Endothelial cell of umbilical vein (primary cell): Measurements from ENCODE around the gene UNC5CL. TPM values are rescaled to one million over a fixed set of nuclear protein-coding genes. Genes with fewer than 3 reads are reported as not detected.
"Not testable (repeated sequence)": the region's sequence is repeated elsewhere in the genome, so short reads cannot be mapped to it uniquely, and the experiment has no call there.

Source experiments
- BruUV-seq: library from RNA; stranded (reverse); fragments of 400-500 nt; replicated peaks from 2 replicates; lab custom pipeline; 2021; lab: Mats Ljungman, UMichigan
- CTCF ChIA-PET: fragments of 300-600, 350-600 bp; sonication (Branson Sonifier 250); formaldehyde crosslinking; loops from one replicate; lab custom pipeline; 2021; ENCODE audit warnings: antibody characterized with exemption, inconsistent platforms; lab: Charles Lee
- POLR2A ChIA-PET: fragments of 300-600, 350-600 bp; sonication (Branson Sonifier 250); formaldehyde crosslinking; loops from one replicate; lab custom pipeline; 2021; ENCODE audit warnings: antibody characterized with exemption, inconsistent platforms; lab: Charles Lee
- DNase-seq: peaks from one replicate; pipeline ENCODE4 v3.0.0-alpha.2; 2011; ENCODE audit warnings: low read depth, low spot score
- FAIRE-seq: peaks from 2 replicates; lab custom pipeline; 2011; peaks lifted over from hg19 to GRCh38; lab: Jason Lieb, UNC
- H2AFZ ChIP-seq: 2 replicates; pipeline ENCODE4 v1.6.0; 2012; ENCODE audit warnings: low read depth, low read length, control low read depth, inconsistent platforms
- H3K27ac ChIP-seq: 2 replicates; pipeline ENCODE4 v1.5.1; 2011; ENCODE audit warnings: low read depth, mild to moderate bottlenecking, control low read depth, low read length, moderate library complexity; ENCODE audit not compliant: insufficient read depth
- H3K27me3 ChIP-seq, 2 experiments: 2 replicates each; pipeline versions ENCODE4 v1.6.0 to v1.6.1; 2011; ENCODE audit warnings: low read length in 2 of 2, mixed read lengths in 1 of 2; ENCODE audit not compliant: control insufficient read depth in 2 of 2, insufficient read depth in 2 of 2
- H3K36me3 ChIP-seq, 2 experiments: 2 replicates in 1 of 2; 3 replicates in 1 of 2; pipeline ENCODE4 v1.5.1; 2011; ENCODE audit warnings: low read length in 2 of 2, mild to moderate bottlenecking in 1 of 2, moderate library complexity in 1 of 2; ENCODE audit not compliant: control insufficient read depth in 2 of 2, insufficient read depth in 2 of 2; ENCODE audit errors: extremely low read depth in 1 of 2
- H3K4me1 ChIP-seq: 3 replicates; pipeline ENCODE4 v1.5.1; 2011; ENCODE audit warnings: mild to moderate bottlenecking, low read length; ENCODE audit not compliant: control insufficient read depth, insufficient read depth; ENCODE audit errors: extremely low read depth
- H3K4me2 ChIP-seq: 2 replicates; pipeline ENCODE4 v1.6.1; 2011; ENCODE audit warnings: low read length, control low read depth, mixed read lengths; ENCODE audit not compliant: insufficient read depth
- H3K4me3 ChIP-seq, 3 experiments: fragments of 200-600 bp in 1 of 3; sonication (generic), shearing (Covaris generic) in 1 of 3; replicated peaks in 1 of 3; 2 replicates each; pipeline ENCODE4 v1.5.1; 2011 to 2016; ENCODE audit warnings: control low read depth in 3 of 3, low read length in 3 of 3, mild to moderate bottlenecking in 2 of 3, inconsistent platforms in 1 of 3, low read depth in 1 of 3, moderate library complexity in 1 of 3; ENCODE audit not compliant: insufficient read depth in 1 of 3
- H3K79me2 ChIP-seq: 2 replicates; pipeline ENCODE4 v1.6.0; 2012; ENCODE audit warnings: low read length, inconsistent platforms; ENCODE audit not compliant: control insufficient read depth, insufficient read depth
- H3K9ac ChIP-seq: replicated peaks from 2 replicates; pipeline ENCODE3; 2011; ENCODE audit warnings: low read length, control low read depth; ENCODE audit not compliant: insufficient read depth; ENCODE audit errors: extremely low read depth
- H3K9me1 ChIP-seq: replicated peaks from 3 replicates; pipeline ENCODE4 v1.6.0; 2011; ENCODE audit warnings: mild to moderate bottlenecking, low read length; ENCODE audit not compliant: control insufficient read depth, insufficient read depth; ENCODE audit errors: extremely low read depth
- H3K9me3 ChIP-seq: replicated peaks from 2 replicates; pipeline ENCODE4 v1.5.1; 2012; ENCODE audit warnings: low read length, inconsistent platforms; ENCODE audit not compliant: control insufficient read depth, insufficient read depth
- H4K20me1 ChIP-seq: replicated peaks from 2 replicates; pipeline ENCODE3; 2011; ENCODE audit warnings: mild to moderate bottlenecking, low read length; ENCODE audit not compliant: control insufficient read depth, insufficient read depth; ENCODE audit errors: extremely low read depth
- CTCF ChIP-seq, 2 donors: IDR thresholded peaks; 1 replicate in 1 of 2; 2 replicates in 1 of 2; pipeline ENCODE4 v1.5.1; 2011; ENCODE audit warnings: low read length in 2 of 2, mild to moderate bottlenecking in 2 of 2, moderate library complexity in 2 of 2, control low read depth in 1 of 2, inconsistent platforms in 1 of 2, low read depth in 1 of 2; ENCODE audit not compliant: insufficient read depth in 1 of 2; ENCODE audit errors: extremely low read depth in 1 of 2
- EZH2 ChIP-seq: IDR thresholded peaks from 2 replicates; pipeline ENCODE4 v1.6.1; 2012; ENCODE audit warnings: borderline replicate concordance, low read depth, mild to moderate bottlenecking, moderate library complexity, low read length, inconsistent platforms; ENCODE audit not compliant: severe bottlenecking
- FOS ChIP-seq: IDR thresholded peaks from 2 replicates; pipeline ENCODE4 v1.6.1; 2011; ENCODE audit warnings: mild to moderate bottlenecking, low read length, moderate library complexity, borderline replicate concordance; ENCODE audit not compliant: insufficient read depth
- GATA2 ChIP-seq: IDR thresholded peaks from 2 replicates; pipeline ENCODE4 v1.7.0; 2011; ENCODE audit warnings: low read depth, mild to moderate bottlenecking, moderate library complexity, mixed read lengths, low read length; ENCODE audit not compliant: insufficient read length, insufficient read depth
- JUN ChIP-seq: IDR thresholded peaks from 2 replicates; pipeline ENCODE4 v1.6.1; 2011; ENCODE audit warnings: borderline replicate concordance, low read depth; ENCODE audit not compliant: insufficient read length, insufficient read depth
- MAX ChIP-seq: IDR thresholded peaks from 2 replicates; pipeline ENCODE4 v1.6.1; 2011; ENCODE audit not compliant: insufficient read depth, insufficient read length
- MYC ChIP-seq: IDR thresholded peaks from one replicate; pipeline ENCODE4 v1.6.1; 2011; ENCODE audit warnings: mild to moderate bottlenecking, low read depth, low read length
- POLR2A ChIP-seq: IDR thresholded peaks from 2 replicates; pipeline ENCODE4 v1.6.1; 2012; ENCODE audit warnings: low read depth, mild to moderate bottlenecking, control low read depth, low read length
- POLR2AphosphoS5 ChIP-seq: IDR thresholded peaks from 2 replicates; pipeline ENCODE4 v1.6.1; 2012; ENCODE audit warnings: low read depth, mild to moderate bottlenecking, control low read depth, low read length, moderate library complexity; ENCODE audit not compliant: insufficient read depth
- dilution Hi-C: fragments of 300-500 bp; cut with MboI; formaldehyde crosslinking; loops from one replicate; pipeline ENCODE4 v1.15.0; 2019; ENCODE audit warnings: low sequenced_read_pairs; ENCODE audit not compliant: extremely low pct_ligation_motif_present
- intact Hi-C: fragments of 100-400 bp; cut with micrococcal nuclease; formaldehyde crosslinking; loops from one replicate; pipeline ENCODE4 v1.10.0; 2022
- polyA plus RNA-seq, 4 experiments: library from polyadenylated mRNA; depleted of rRNA in 3 of 4; stranded (reverse) in 3 of 4; unstranded in 1 of 4; fragments of >200 nt; gene quantifications; 2 replicates each; pipeline versions ENCODE4 v1.2.1 to v1.2.3, GENCODE V29; 2011 to 2012; ENCODE audit warnings: missing spikeins in 1 of 4
- total RNA-seq: library from RNA; stranded (reverse); gene quantifications from 2 replicates; pipeline ENCODE4 v1.2.3, GENCODE V29; 2021

The UNC5CL gene
- total and polyA plus RNA-seq, 2 donors (not counting 3 experiments of a cell fraction or from before 2014, with no cell fraction given) = 0.14 to 0.20 TPM

GRCh38 chr6:41008011-41008410, 31.0 kb downstream of the UNC5CL start:
- dilution Hi-C loops (no loop called here), intact Hi-C loops (no loop called here)
- H3K36me3 ChIP-seq = no peaks in the 10 kb centered on the region
- no peak overlapping the region for H3K27ac ChIP-seq
- H3K79me2 ChIP-seq = no peaks in the 10 kb centered on the region
- ChIA-PET POLR2A (no interaction called here), CTCF (interaction anchor here (1.1 to 1.8 kb wide), 2 partner anchors 11 to 20 kb away, joined by 3 to 4 read pairs; no protein-coding TSS in a partner anchor)
- peaks cover 8 to 17% of the 10 kb centered on the region in 2 experiments for H3K27me3 ChIP-seq
- no peak for DNase-seq
- H3K4me2 ChIP-seq = no peak overlapping the region
- H3K9me1 ChIP-seq = no peaks in the 10 kb centered on the region
- H3K9ac ChIP-seq = no peak overlapping the region
- no peak overlapping the region for H3K4me3 ChIP-seq
- no TSS peak for BruUV-seq
- no peak for FAIRE-seq
- no peaks in the 10 kb centered on the region for H4K20me1 ChIP-seq
- H2AFZ ChIP-seq = no peak overlapping the region
- H3K9me3 ChIP-seq = no peaks in the 10 kb centered on the region
- no peak for TF ChIP-seq CTCF (IDR thresholded peaks at IDR 0.05; ENCODE audit: extremely low read depth in 1 of 2, insufficient read depth in 1 of 2, low read depth in 1 of 2, low read length in 2 of 2)
- TF ChIP-seq POLR2A = no peak
- no peak for TF ChIP-seq FOS
- TF ChIP-seq GATA2 = no peak
- no peak for TF ChIP-seq JUN
- TF ChIP-seq MAX = no peak
- TF ChIP-seq MYC = no peak
- TF ChIP-seq POLR2AphosphoS5 = no peak
- TF ChIP-seq EZH2 = no peak
- H3K4me1 ChIP-seq = no peaks in the 10 kb centered on the region

GRCh38 chr6:41006980-41007379, 32.0 kb downstream of the UNC5CL start:
- H3K27ac ChIP-seq, H3K79me2 ChIP-seq, H3K36me3 ChIP-seq, H3K9me3 ChIP-seq, POLR2A ChIA-PET, dilution Hi-C loops, H3K9me1 ChIP-seq, DNase-seq, H2AFZ ChIP-seq, H4K20me1 ChIP-seq, H3K4me2 ChIP-seq, CTCF ChIA-PET, FAIRE-seq, H3K9ac ChIP-seq, H3K4me3 ChIP-seq, H3K4me1 ChIP-seq, BruUV-seq: not testable (repeated sequence)
- intact Hi-C loops = loop anchor here (1.0 kb wide), 3 partner anchors 21 to 112 kb away; no protein-coding TSS in a partner anchor
- peaks cover 8 to 19% of the 10 kb centered on the region in 2 experiments for H3K27me3 ChIP-seq
